GM23248 (cell line): Measurements from ENCODE around the gene CSTF2. TPM values are rescaled to one million over a fixed set of nuclear protein-coding genes. Genes with fewer than 3 reads are reported as not detected.
"Not testable (repeated sequence)": the region's sequence is repeated elsewhere in the genome, so short reads cannot be mapped to it uniquely, and the experiment has no call there.

ENCODE experiments used
- DNase-seq: peaks from one replicate; pipeline ENCODE4 v3.0.0-alpha.2; 2015
- H2AFZ ChIP-seq: fragments of 200-600 bp; sonication (generic); 2 replicates; pipeline ENCODE4 v1.6.1; 2016; ENCODE audit warnings: antibody characterized with exemption
- H3F3A ChIP-seq: fragments of 200-600 bp; sonication (generic); 2 replicates; pipeline ENCODE4 v1.6.1; 2016; ENCODE audit warnings: mild to moderate bottlenecking, antibody characterized with exemption, mixed run types; ENCODE audit not compliant: insufficient read depth
- H3K27ac ChIP-seq: fragments of 200-600 bp; sonication (generic); 2 replicates; pipeline ENCODE4 v1.5.1; 2016; ENCODE audit warnings: mild to moderate bottlenecking
- H3K27me3 ChIP-seq: fragments of 200-600 bp; sonication (generic); replicated peaks from 2 replicates; pipeline ENCODE4 v1.6.1; 2016; ENCODE audit warnings: mild to moderate bottlenecking; ENCODE audit not compliant: insufficient read depth
- H3K36me3 ChIP-seq: fragments of 200-600 bp; sonication (generic); 2 replicates; pipeline ENCODE4 v1.6.1; 2016; ENCODE audit warnings: low read depth, mild to moderate bottlenecking
- H3K4me1 ChIP-seq: fragments of 200-600 bp; sonication (generic); 2 replicates; pipeline ENCODE4 v1.6.1; 2016; ENCODE audit warnings: mild to moderate bottlenecking; ENCODE audit not compliant: insufficient read depth
- H3K4me2 ChIP-seq: fragments of 200-600 bp; sonication (generic); one replicate; pipeline ENCODE4 v1.6.1; 2016; ENCODE audit warnings: mild to moderate bottlenecking; ENCODE audit not compliant: unreplicated experiment
- H3K4me3 ChIP-seq: fragments of 200-600 bp; sonication (generic); 2 replicates; pipeline ENCODE4 v1.5.1; 2016; ENCODE audit warnings: mild to moderate bottlenecking
- H3K79me2 ChIP-seq: fragments of 200-600 bp; sonication (generic); 2 replicates; pipeline ENCODE4 v1.6.1; 2016; ENCODE audit warnings: mild to moderate bottlenecking; ENCODE audit not compliant: insufficient read depth
- H3K9ac ChIP-seq: fragments of 200-600 bp; sonication (generic); 2 replicates; pipeline ENCODE4 v1.6.1; 2016; ENCODE audit warnings: mild to moderate bottlenecking
- H3K9me2 ChIP-seq: fragments of 200-600 bp; sonication (generic); 2 replicates; pipeline ENCODE4 v1.6.1; 2016; ENCODE audit warnings: mixed run types, mild to moderate bottlenecking, moderate library complexity; ENCODE audit not compliant: insufficient read depth
- H3K9me3 ChIP-seq: fragments of 200-600 bp; sonication (generic); one replicate; pipeline ENCODE4 v1.6.1; 2017; ENCODE audit warnings: low read depth
- H4K20me1 ChIP-seq: fragments of 200-600 bp; sonication (generic); 2 replicates; pipeline ENCODE4 v1.6.0; 2016; ENCODE audit not compliant: insufficient read depth
- EZH2 ChIP-seq: fragments of 200-600 bp; sonication (generic); IDR thresholded peaks from 2 replicates; pipeline ENCODE4 v1.6.1; 2018; ENCODE audit warnings: antibody characterized with exemption, mild to moderate bottlenecking; ENCODE audit not compliant: insufficient read depth, poor library complexity, severe bottlenecking
- EZH2phosphoT487 ChIP-seq: fragments of 200-600 bp; sonication (generic); IDR thresholded peaks from 2 replicates; pipeline ENCODE4 v1.6.1; 2018; ENCODE audit warnings: antibody characterized with exemption, moderate library complexity, mild to moderate bottlenecking, low read depth; ENCODE audit not compliant: insufficient read depth
- WGBS, 2 experiments: methylation state at CpG; one replicate each; pipeline ENCODE4 v1.1.6; 2015 to 2017; ENCODE audit warnings: low lambda C conversion rate in 2 of 2, low coverage in 1 of 2; ENCODE audit errors: missing lambda C conversion rate in 2 of 2; 5-methylcytosine and 5-hydroxymethylcytosine counted together
- in situ Hi-C: fragments of 300-500 bp; cut with MboI; formaldehyde crosslinking; loops from 2 replicates; pipeline ENCODE4 v1.15.0; 2020
- polyA plus RNA-seq: library from polyadenylated mRNA; unstranded; fragments of >200 nt; fragmentation: Nextera tagmentation; extraction: Ambion mirVana; gene quantifications from 2 replicates; pipeline ENCODE4 v1.2.1, GENCODE V29; 2016
- total RNA-seq: library from RNA; depleted of rRNA; stranded (reverse); fragments of >200 nt; shearing (Covaris generic); gene quantifications from 2 replicates; pipeline ENCODE4 v1.2.3, GENCODE V29; 2014; rRNA removed

Gene CSTF2, protein sequence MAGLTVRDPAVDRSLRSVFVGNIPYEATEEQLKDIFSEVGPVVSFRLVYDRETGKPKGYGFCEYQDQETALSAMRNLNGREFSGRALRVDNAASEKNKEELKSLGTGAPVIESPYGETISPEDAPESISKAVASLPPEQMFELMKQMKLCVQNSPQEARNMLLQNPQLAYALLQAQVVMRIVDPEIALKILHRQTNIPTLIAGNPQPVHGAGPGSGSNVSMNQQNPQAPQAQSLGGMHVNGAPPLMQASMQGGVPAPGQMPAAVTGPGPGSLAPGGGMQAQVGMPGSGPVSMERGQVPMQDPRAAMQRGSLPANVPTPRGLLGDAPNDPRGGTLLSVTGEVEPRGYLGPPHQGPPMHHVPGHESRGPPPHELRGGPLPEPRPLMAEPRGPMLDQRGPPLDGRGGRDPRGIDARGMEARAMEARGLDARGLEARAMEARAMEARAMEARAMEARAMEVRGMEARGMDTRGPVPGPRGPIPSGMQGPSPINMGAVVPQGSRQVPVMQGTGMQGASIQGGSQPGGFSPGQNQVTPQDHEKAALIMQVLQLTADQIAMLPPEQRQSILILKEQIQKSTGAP
- 11.8 and 12.3 TPM in 2 replicates for total RNA-seq
- 15.3 and 15.7 TPM in 2 replicates for polyA plus RNA-seq

- TF ChIP-seq EZH2phosphoT487 (no peak), EZH2 (no peak)
- peak within 1 kb of the TSS; percentile 77 for H3K27ac ChIP-seq
- no peaks in the 10 kb centered on the region for H3K27me3 ChIP-seq
- H3K79me2 ChIP-seq, result peaks cover 9% of the 10 kb centered on the region
- peak within 1 kb of the TSS; percentile 82 for H3K9ac ChIP-seq
- peak within 1 kb of the TSS; percentile 84 for H3K4me3 ChIP-seq
- WGBS, 2 experiments, result 0 to 1% methylated on average over 36 to 47 of the region's 49 CpGs
- in situ Hi-C loops, result no loop called here
- H3K4me2 ChIP-seq, result peak within 1 kb of the TSS; percentile 78
- peak; percentile 92 for DNase-seq
- H3K36me3 ChIP-seq, result peaks cover 10% of the 10 kb centered on the region; the same call in 1 of the 2 replicates
- H3K4me1 ChIP-seq, result no peaks in the 10 kb centered on the region
- no peaks in the 10 kb centered on the region for H4K20me1 ChIP-seq
- no peaks in the 10 kb centered on the region for H3F3A ChIP-seq
- peak within 1 kb of the TSS; percentile 96 for H2AFZ ChIP-seq
- H3K9me3 ChIP-seq, result no peaks in the 10 kb centered on the region
- H3K9me2 ChIP-seq, result no peaks in the 10 kb centered on the region
Measured at GRCh38 chrX:100819837-100820666, at the start of gene CSTF2. Gene CSTF2, plus strand, starts transcription at chrX:100820391. Its CDS starts 26 bp downstream, at chrX:100820417.

- H3K9me3 ChIP-seq, H3K36me3 ChIP-seq, H4K20me1 ChIP-seq, in situ Hi-C loops, H3K27ac ChIP-seq, H3K4me1 ChIP-seq, H3K9me2 ChIP-seq, H3K9ac ChIP-seq, H3K79me2 ChIP-seq, H3K27me3 ChIP-seq, DNase-seq, H3K4me2 ChIP-seq, H3K4me3 ChIP-seq, H3F3A ChIP-seq, H2AFZ ChIP-seq: not testable (repeated sequence)
- 62 to 73% methylated on average over 7 of the region's 7 CpGs for WGBS, 2 experiments
Measured at GRCh38 chrX:100796371-100796770, 23.8 kb upstream of the CSTF2 start.

- TF ChIP-seq EZH2phosphoT487, result no peak
- TF ChIP-seq EZH2, result no peak
- no peaks in the 10 kb centered on the region for H4K20me1 ChIP-seq
- no peaks in the 10 kb centered on the region for H3K79me2 ChIP-seq
- H3K36me3 ChIP-seq, result no peaks in the 10 kb centered on the region
- no peaks in the 10 kb centered on the region for H3K9me2 ChIP-seq
- no peak overlapping the region for H3K4me3 ChIP-seq
- no peak overlapping the region for H3K4me2 ChIP-seq
- no peak overlapping the region for H2AFZ ChIP-seq
- H3K27me3 ChIP-seq, result no peaks in the 10 kb centered on the region
- H3K9ac ChIP-seq, result no peak overlapping the region
- H3K4me1 ChIP-seq, result no peaks in the 10 kb centered on the region
- no peaks in the 10 kb centered on the region for H3F3A ChIP-seq
- no peaks in the 10 kb centered on the region for H3K9me3 ChIP-seq
- H3K27ac ChIP-seq, result no peak overlapping the region
- in situ Hi-C loops, result no loop called here
- WGBS, 2 experiments, result 69 to 76% methylated on average over 3 to 4 of the region's 4 CpGs
- no peak for DNase-seq
Measured at GRCh38 chrX:100797359-100797758, 22.8 kb upstream of the CSTF2 start.

DNA sequence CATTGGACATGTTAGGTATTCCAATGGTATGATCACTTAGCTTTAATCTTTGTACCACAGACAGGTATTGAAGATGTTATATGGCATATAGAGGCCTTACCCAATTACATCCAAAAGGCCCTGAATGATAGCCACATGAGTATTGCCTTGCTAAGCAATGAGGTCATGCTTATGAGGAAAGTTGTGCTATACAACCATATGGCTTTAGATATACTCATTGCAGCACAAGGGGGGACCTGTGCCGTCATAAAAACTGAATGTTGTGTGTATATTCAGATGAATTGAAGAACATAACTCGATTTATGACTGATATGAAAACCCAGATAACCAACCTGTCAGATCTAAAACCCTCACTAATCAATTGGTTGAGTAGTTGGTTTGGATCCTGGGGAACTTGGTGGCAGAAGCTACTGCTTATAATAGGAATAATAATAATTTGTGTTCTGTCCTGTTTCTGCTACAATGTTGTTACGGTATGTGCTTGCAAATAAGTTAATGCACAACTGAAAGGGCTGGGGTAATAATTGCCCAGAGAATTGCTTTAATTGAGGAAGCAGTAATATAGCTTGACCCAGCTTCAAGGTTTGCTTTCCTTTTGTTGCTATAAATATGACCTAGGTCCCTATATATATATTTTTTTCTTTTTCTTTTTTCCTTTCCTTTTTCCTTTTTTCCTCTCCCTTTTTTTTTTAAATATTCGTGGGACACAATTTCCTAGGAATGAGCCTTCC lies 21.5 kb upstream of the CSTF2 start:
- WGBS, 2 experiments, result 28 to 30% methylated on average over 3 to 4 of the region's 4 CpGs
- no peak overlapping the region for H2AFZ ChIP-seq
- no peak for DNase-seq
- no peaks in the 10 kb centered on the region for H3K36me3 ChIP-seq
- no peak overlapping the region for H3K27ac ChIP-seq
- no peak overlapping the region for H3K9ac ChIP-seq
- no peaks in the 10 kb centered on the region for H3K9me3 ChIP-seq
- TF ChIP-seq EZH2, result no peak
- in situ Hi-C loops, result no loop called here
- no peaks in the 10 kb centered on the region for H3F3A ChIP-seq
- H3K79me2 ChIP-seq, result no peaks in the 10 kb centered on the region
- no peak overlapping the region for H3K4me3 ChIP-seq
- H4K20me1 ChIP-seq, result no peaks in the 10 kb centered on the region
- H3K4me1 ChIP-seq, result no peaks in the 10 kb centered on the region
- no peaks in the 10 kb centered on the region for H3K27me3 ChIP-seq
- no peaks in the 10 kb centered on the region for H3K9me2 ChIP-seq
- no peak overlapping the region for H3K4me2 ChIP-seq
